ENCODE results near the gene ZNF397. TPM values are rescaled to one million over a fixed set of nuclear protein-coding genes. Genes with fewer than 3 reads are reported as not detected.

ZNF397 gene
- total RNA-seq, 1 experiment from 2014 or later = 9.8 TPM

Other genes starting within 250 kb of the ZNF397 start
- gene MAPRE2, start 199.6 kb upstream of the ZNF397 start, total RNA-seq (2021; ENCODE audit: unreplicated experiment) = 14.1 TPM
- 12.1 TPM for gene ZSCAN30, start 49.2 kb downstream of the ZNF397 start, total RNA-seq (2021; ENCODE audit: unreplicated experiment)
- 46.8 TPM for gene ZNF24, start 103.4 kb downstream of the ZNF397 start, total RNA-seq (2021; ENCODE audit: unreplicated experiment)
- gene ZNF396, start 136.3 kb downstream of the ZNF397 start, total RNA-seq (2021; ENCODE audit: unreplicated experiment) = 2.8 TPM